ENCODE results near the gene EYA2.

- TF ChIP-seq CTCF (IDR thresholded peaks at IDR 0.05): no peak
- TF ChIP-seq POLR2A (IDR thresholded peaks at IDR 0.05): no peak
- no peak for TF ChIP-seq EP300 (IDR thresholded peaks at IDR 0.05)
- no peak for TF ChIP-seq POLR2AphosphoS5 (IDR thresholded peaks at IDR 0.05)
Measured at GRCh38 chr20:46939031-46939965, 44.7 kb downstream of the EYA2 start.

Data from sigmoid colon (tissue), 4 donors.